ENCODE data around the gene MCEE. TPM values are rescaled to one million over a fixed set of nuclear protein-coding genes. Genes with fewer than 3 reads are reported as not detected.

MCEE gene
- total RNA-seq, 3 donors from 2014 or later = 18.2 to 22.8 (median 19.1) TPM

DNA sequence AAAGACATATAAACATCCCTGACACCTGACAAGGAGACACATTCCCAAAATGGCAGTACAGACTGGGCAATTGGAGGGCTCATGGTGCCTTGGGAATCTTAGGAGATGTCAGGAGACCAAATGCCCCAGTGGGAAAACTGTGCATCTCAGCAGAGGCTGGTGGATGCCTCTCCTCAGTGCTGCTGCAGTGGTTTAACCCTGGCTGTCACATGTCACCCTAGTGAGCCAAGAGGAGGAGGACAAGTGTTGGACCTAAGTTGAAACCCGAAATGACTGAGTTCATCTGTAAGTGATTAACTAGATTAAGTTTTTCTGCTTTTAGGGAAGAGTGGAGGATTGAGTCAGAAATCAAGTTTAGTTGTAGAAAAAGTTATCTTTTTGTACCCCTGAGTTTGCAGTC lies 66.8 kb downstream of the MCEE start:
- intact Hi-C loops (cut with DNase I, micrococcal nuclease) = no loop called here
- Histone ChIP-seq H3K9me3 (no peaks in the 10 kb centered on the region), H3K4me3 (no peak overlapping the region), H3K4me1 (ENCODE audit: low read depth) (no peaks in the 10 kb centered on the region), H3K36me3 (ENCODE audit: low read depth) (no peaks in the 10 kb centered on the region)
- ATAC-seq = no peak
- TF ChIP-seq, protein P1, sequence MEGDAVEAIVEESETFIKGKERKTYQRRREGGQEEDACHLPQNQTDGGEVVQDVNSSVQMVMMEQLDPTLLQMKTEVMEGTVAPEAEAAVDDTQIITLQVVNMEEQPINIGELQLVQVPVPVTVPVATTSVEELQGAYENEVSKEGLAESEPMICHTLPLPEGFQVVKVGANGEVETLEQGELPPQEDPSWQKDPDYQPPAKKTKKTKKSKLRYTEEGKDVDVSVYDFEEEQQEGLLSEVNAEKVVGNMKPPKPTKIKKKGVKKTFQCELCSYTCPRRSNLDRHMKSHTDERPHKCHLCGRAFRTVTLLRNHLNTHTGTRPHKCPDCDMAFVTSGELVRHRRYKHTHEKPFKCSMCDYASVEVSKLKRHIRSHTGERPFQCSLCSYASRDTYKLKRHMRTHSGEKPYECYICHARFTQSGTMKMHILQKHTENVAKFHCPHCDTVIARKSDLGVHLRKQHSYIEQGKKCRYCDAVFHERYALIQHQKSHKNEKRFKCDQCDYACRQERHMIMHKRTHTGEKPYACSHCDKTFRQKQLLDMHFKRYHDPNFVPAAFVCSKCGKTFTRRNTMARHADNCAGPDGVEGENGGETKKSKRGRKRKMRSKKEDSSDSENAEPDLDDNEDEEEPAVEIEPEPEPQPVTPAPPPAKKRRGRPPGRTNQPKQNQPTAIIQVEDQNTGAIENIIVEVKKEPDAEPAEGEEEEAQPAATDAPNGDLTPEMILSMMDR (IDR thresholded peaks at IDR 0.05) = no peak
- DNase-seq = no peak

DNA sequence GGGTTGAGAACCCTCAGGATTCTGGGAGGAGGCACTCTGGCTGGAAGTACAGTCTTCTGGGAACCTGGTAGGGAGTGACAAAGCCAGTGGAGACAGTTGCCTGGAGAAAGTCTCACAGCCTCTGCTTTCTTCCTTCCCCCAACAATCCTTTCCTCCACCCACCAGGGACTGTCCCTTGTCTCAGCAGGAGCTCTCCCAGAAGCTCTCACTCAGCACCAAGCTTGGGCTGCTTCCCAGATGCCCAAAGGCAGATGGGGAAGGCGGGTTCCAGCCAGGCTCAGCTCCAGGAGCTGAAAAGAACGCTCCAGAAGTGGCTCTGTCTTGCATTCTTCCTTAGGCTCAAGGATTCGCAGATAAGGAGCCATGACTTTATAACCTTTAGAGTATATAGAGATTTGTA lies 69.2 kb downstream of the MCEE start:
- Histone ChIP-seq H3K36me3 (ENCODE audit: low read depth) (no peaks in the 10 kb centered on the region), H3K4me3 (no peak overlapping the region), H3K9me3 (no peaks in the 10 kb centered on the region), H3K4me1 (ENCODE audit: low read depth) (no peaks in the 10 kb centered on the region)
- ATAC-seq (no peak), DNase-seq (no peak)
- intact Hi-C loops (cut with DNase I, micrococcal nuclease) = no loop called here
- TF ChIP-seq, protein P1 (IDR thresholded peaks at IDR 0.05) = no peak

DNA sequence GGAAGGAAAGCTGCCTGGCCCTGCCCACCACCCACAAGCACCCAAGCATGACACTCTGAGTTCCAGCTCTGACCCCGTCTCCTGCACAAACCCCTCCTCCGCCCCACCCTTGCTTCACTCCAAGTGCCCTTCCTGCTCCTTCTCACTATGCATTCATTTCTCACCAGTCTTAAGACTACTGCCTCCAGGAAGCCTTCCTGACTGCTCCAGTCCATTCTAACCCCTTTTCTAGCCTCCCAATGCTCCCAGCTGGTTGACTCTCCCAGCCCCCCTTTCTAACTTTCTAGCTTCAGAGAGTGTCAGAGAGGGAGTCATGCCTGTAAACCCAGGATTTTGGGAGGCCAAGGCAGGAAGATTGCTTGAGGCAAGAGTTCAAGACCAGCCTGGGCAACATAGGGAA lies 69.8 kb downstream of the MCEE start:
- intact Hi-C loops (cut with DNase I, micrococcal nuclease) = no loop called here
- Histone ChIP-seq H3K4me1 (ENCODE audit: low read depth) (no peaks in the 10 kb centered on the region), H3K9me3 (no peaks in the 10 kb centered on the region), H3K4me3 (no peak overlapping the region), H3K36me3 (ENCODE audit: low read depth) (no peaks in the 10 kb centered on the region)
- DNase-seq (no peak), ATAC-seq (no peak)
- TF ChIP-seq, protein P1 (IDR thresholded peaks at IDR 0.05) = no peak

Other genes with a start within 250 kb of the MCEE start
- under 1 TPM in 1 of 3 donors, not detected in 2; 0.47 TPM for gene VAX2, start 229.7 kb downstream of the MCEE start, total RNA-seq
- not detected for gene ATP6V1B1, start 194.3 kb downstream of the MCEE start, total RNA-seq
- 1 to 10 TPM in 1 of 3 donors, under 1 TPM in 2; 0.23 to 1.8 (median 0.75) TPM for gene ANKRD53, start 151.6 kb downstream of the MCEE start, total RNA-seq
- 10 to 100 TPM; 51.0 to 63.0 (median 51.4) TPM for gene TEX261, start 135.4 kb downstream of the MCEE start, total RNA-seq
- 100 to 1,000 TPM in 1 of 3 donors, 10 to 100 TPM in 2; 64.5 to 105 (median 67.9) TPM for gene NAGK, start 61.6 kb downstream of the MCEE start, total RNA-seq
- gene MPHOSPH10, start 405 bp upstream of the MCEE start, total RNA-seq = 10 to 100 TPM; 20.6 to 26.1 (median 21.3) TPM
- gene PAIP2B, start 96.9 kb upstream of the MCEE start, total RNA-seq = 10 to 100 TPM in 1 of 3 donors, 1 to 10 TPM in 2; 5.6 to 14.6 (median 6.5) TPM
- gene ZNF638, start 201.6 kb upstream of the MCEE start, total RNA-seq = 100 to 1,000 TPM in 1 of 3 donors, 10 to 100 TPM in 2; 87.4 to 118 (median 95.0) TPM

Data from mucosa of descending colon (tissue), 3 donors.